Measurements from ENCODE around the gene DTWD2.
"Not testable (repeated sequence)": the region's sequence is repeated elsewhere in the genome, so short reads cannot be mapped to it uniquely, and the experiment has no call there.

GRCh38 chr5:118993118-118993517, 4.8 kb upstream of the DTWD2 start:
- TF ChIP-seq, protein P1, sequence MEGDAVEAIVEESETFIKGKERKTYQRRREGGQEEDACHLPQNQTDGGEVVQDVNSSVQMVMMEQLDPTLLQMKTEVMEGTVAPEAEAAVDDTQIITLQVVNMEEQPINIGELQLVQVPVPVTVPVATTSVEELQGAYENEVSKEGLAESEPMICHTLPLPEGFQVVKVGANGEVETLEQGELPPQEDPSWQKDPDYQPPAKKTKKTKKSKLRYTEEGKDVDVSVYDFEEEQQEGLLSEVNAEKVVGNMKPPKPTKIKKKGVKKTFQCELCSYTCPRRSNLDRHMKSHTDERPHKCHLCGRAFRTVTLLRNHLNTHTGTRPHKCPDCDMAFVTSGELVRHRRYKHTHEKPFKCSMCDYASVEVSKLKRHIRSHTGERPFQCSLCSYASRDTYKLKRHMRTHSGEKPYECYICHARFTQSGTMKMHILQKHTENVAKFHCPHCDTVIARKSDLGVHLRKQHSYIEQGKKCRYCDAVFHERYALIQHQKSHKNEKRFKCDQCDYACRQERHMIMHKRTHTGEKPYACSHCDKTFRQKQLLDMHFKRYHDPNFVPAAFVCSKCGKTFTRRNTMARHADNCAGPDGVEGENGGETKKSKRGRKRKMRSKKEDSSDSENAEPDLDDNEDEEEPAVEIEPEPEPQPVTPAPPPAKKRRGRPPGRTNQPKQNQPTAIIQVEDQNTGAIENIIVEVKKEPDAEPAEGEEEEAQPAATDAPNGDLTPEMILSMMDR (IDR thresholded peaks at IDR 0.05): not testable (repeated sequence)
- not testable (repeated sequence) for TF ChIP-seq EP300 (IDR thresholded peaks at IDR 0.05)
